Esophagus muscularis mucosa (tissue), 4 donors: ENCODE results near the gene DOCK8.

Source experiments
- EP300 ChIP-seq: sonication (generic); formaldehyde crosslinking; IDR thresholded peaks from one replicate; pipeline ENCODE4 v1.6.1; 2017; ENCODE audit warnings: antibody characterized with exemption
- POLR2A ChIP-seq: fragments of 450-650 bp; IDR thresholded peaks from one replicate; pipeline ENCODE4 v1.6.1; 2017; ENCODE audit warnings: antibody characterized with exemption, moderate library complexity, mild to moderate bottlenecking, low read depth
- TF ChIP-seq, protein P1 (sequence below), 3 experiments: fragments of 200-600 bp in 2 of 3; fragments of 450-650 bp in 1 of 3; sonication (generic) in 2 of 3; IDR thresholded peaks; one replicate each; pipeline ENCODE4 v1.5.1; 2017 to 2019; ENCODE audit warnings: antibody characterized with exemption in 3 of 3, mild to moderate bottlenecking in 2 of 3, moderate library complexity in 1 of 3

DNA sequence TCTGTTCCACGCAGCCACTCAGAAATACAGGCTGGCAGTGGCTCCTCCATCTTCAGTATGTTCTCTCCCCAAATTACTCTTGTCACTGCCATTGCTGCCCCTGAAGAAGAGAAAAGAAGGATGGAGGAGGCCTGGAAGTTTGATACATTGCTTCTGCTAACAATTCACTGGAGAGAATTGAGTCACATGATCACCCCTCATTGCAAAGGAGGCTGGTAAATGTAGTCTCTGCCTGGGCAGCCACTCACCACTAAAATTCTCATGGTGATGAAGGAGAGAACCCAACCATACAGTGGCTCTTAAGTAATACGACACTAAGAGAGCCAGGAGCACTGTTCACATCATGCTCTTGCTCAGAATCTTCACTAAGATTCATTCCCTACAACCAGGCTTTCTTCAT is 112.0 kb downstream of the DOCK8 start:
- TF ChIP-seq POLR2A (no peak), EP300 (no peak)
- TF ChIP-seq, protein P1, sequence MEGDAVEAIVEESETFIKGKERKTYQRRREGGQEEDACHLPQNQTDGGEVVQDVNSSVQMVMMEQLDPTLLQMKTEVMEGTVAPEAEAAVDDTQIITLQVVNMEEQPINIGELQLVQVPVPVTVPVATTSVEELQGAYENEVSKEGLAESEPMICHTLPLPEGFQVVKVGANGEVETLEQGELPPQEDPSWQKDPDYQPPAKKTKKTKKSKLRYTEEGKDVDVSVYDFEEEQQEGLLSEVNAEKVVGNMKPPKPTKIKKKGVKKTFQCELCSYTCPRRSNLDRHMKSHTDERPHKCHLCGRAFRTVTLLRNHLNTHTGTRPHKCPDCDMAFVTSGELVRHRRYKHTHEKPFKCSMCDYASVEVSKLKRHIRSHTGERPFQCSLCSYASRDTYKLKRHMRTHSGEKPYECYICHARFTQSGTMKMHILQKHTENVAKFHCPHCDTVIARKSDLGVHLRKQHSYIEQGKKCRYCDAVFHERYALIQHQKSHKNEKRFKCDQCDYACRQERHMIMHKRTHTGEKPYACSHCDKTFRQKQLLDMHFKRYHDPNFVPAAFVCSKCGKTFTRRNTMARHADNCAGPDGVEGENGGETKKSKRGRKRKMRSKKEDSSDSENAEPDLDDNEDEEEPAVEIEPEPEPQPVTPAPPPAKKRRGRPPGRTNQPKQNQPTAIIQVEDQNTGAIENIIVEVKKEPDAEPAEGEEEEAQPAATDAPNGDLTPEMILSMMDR (IDR thresholded peaks at IDR 0.05) = no peak
